ENCODE results near the gene ALDH7A1. TPM values are rescaled to one million over a fixed set of nuclear protein-coding genes. Genes with fewer than 3 reads are reported as not detected.

The ALDH7A1 gene
- total RNA-seq, 1 experiment from 2014 or later = 176 TPM

DNA sequence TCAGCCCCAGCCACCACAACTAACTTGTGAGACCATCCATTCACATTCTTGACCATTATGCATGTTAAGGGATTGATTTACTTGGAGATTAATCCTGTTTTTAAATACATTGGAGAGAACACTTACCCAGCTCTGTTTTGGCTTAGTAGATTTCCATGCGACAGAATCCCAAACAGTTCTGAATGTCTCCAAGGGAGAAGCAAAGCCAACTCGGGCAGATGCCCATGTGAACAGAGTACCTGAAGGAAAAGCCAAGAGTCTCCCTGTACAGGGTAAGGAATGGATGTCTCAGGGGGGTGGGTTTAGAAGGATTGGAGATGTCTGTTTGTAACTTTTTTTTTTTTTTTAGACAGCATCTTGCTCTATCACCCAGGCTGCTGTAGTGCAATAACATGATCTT lies 110.8 kb downstream of the ALDH7A1 start (continued):
- TF ChIP-seq, protein P1, sequence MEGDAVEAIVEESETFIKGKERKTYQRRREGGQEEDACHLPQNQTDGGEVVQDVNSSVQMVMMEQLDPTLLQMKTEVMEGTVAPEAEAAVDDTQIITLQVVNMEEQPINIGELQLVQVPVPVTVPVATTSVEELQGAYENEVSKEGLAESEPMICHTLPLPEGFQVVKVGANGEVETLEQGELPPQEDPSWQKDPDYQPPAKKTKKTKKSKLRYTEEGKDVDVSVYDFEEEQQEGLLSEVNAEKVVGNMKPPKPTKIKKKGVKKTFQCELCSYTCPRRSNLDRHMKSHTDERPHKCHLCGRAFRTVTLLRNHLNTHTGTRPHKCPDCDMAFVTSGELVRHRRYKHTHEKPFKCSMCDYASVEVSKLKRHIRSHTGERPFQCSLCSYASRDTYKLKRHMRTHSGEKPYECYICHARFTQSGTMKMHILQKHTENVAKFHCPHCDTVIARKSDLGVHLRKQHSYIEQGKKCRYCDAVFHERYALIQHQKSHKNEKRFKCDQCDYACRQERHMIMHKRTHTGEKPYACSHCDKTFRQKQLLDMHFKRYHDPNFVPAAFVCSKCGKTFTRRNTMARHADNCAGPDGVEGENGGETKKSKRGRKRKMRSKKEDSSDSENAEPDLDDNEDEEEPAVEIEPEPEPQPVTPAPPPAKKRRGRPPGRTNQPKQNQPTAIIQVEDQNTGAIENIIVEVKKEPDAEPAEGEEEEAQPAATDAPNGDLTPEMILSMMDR (IDR thresholded peaks at IDR 0.05) = no peak
- no peak for TF ChIP-seq IRF2 (CRISPR knock-in tag; IDR thresholded peaks at IDR 0.05; ENCODE audit: borderline replicate concordance, low read depth)
- no peak for TF ChIP-seq TP53 (CRISPR knock-in tag; IDR thresholded peaks at IDR 0.05)
- no peak for TF ChIP-seq ZNF317 (CRISPR knock-in tag; IDR thresholded peaks at IDR 0.05; ENCODE audit: borderline replicate concordance, low read depth)
- TF ChIP-seq ETV6 (CRISPR knock-in tag; IDR thresholded peaks at IDR 0.05) = no peak
- TF ChIP-seq ZNF121 (CRISPR knock-in tag; IDR thresholded peaks at IDR 0.05) = no peak
- no peak for TF ChIP-seq NFATC4 (CRISPR knock-in tag; IDR thresholded peaks at IDR 0.05)
- no peak for TF ChIP-seq E2F5 (CRISPR knock-in tag; IDR thresholded peaks at IDR 0.05)
- TF ChIP-seq, protein P2, sequence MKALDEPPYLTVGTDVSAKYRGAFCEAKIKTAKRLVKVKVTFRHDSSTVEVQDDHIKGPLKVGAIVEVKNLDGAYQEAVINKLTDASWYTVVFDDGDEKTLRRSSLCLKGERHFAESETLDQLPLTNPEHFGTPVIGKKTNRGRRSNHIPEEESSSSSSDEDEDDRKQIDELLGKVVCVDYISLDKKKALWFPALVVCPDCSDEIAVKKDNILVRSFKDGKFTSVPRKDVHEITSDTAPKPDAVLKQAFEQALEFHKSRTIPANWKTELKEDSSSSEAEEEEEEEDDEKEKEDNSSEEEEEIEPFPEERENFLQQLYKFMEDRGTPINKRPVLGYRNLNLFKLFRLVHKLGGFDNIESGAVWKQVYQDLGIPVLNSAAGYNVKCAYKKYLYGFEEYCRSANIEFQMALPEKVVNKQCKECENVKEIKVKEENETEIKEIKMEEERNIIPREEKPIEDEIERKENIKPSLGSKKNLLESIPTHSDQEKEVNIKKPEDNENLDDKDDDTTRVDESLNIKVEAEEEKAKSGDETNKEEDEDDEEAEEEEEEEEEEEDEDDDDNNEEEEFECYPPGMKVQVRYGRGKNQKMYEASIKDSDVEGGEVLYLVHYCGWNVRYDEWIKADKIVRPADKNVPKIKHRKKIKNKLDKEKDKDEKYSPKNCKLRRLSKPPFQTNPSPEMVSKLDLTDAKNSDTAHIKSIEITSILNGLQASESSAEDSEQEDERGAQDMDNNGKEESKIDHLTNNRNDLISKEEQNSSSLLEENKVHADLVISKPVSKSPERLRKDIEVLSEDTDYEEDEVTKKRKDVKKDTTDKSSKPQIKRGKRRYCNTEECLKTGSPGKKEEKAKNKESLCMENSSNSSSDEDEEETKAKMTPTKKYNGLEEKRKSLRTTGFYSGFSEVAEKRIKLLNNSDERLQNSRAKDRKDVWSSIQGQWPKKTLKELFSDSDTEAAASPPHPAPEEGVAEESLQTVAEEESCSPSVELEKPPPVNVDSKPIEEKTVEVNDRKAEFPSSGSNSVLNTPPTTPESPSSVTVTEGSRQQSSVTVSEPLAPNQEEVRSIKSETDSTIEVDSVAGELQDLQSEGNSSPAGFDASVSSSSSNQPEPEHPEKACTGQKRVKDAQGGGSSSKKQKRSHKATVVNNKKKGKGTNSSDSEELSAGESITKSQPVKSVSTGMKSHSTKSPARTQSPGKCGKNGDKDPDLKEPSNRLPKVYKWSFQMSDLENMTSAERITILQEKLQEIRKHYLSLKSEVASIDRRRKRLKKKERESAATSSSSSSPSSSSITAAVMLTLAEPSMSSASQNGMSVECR (CRISPR knock-in tag; IDR thresholded peaks at IDR 0.05; ENCODE audit: borderline replicate concordance) = no peak
- TF ChIP-seq GRHL2 (CRISPR knock-in tag; IDR thresholded peaks at IDR 0.05; ENCODE audit: insufficient replicate concordance, severe bottlenecking) = no peak
- no peak for TF ChIP-seq PRRX2 (CRISPR knock-in tag; IDR thresholded peaks at IDR 0.05)
- no peak for TF ChIP-seq SMAD4 (CRISPR knock-in tag; IDR thresholded peaks at IDR 0.05)

- no peaks in the 10 kb centered on the region for H3K9me3 Mint-ChIP-seq
- H3K36me3 Mint-ChIP-seq = peaks cover 52% of the 10 kb centered on the region
- H3K4me1 Mint-ChIP-seq = no peaks in the 10 kb centered on the region
- ATAC-seq (no peak), DNase-seq (ENCODE audit: low spot score) (no peak)
- no peaks in the 10 kb centered on the region for H3K27me3 Mint-ChIP-seq (ENCODE audit: low read depth)
- H3K27ac Mint-ChIP-seq = no peak overlapping the region
- ChIA-PET POLR2A (no interaction called here), CTCF (interaction anchor here (0.7 to 1.0 kb wide), 2 partner anchors 56 to 144 kb away, joined by 3 read pairs; no protein-coding TSS in a partner anchor)
- no peak for TF ChIP-seq MLX (CRISPR knock-in tag; IDR thresholded peaks at IDR 0.05)
- TF ChIP-seq AFF4 (CRISPR knock-in tag; IDR thresholded peaks at IDR 0.05; ENCODE audit: borderline replicate concordance) = no peak
- no peak for TF ChIP-seq ZNF396 (CRISPR knock-in tag; IDR thresholded peaks at IDR 0.05; ENCODE audit: borderline replicate concordance)
- no peak for TF ChIP-seq ZBTB21 (CRISPR knock-in tag; IDR thresholded peaks at IDR 0.05; ENCODE audit: borderline replicate concordance)
- no peak for TF ChIP-seq NFATC4 (CRISPR knock-in tag; IDR thresholded peaks at IDR 0.05)
- TF ChIP-seq, protein P3, sequence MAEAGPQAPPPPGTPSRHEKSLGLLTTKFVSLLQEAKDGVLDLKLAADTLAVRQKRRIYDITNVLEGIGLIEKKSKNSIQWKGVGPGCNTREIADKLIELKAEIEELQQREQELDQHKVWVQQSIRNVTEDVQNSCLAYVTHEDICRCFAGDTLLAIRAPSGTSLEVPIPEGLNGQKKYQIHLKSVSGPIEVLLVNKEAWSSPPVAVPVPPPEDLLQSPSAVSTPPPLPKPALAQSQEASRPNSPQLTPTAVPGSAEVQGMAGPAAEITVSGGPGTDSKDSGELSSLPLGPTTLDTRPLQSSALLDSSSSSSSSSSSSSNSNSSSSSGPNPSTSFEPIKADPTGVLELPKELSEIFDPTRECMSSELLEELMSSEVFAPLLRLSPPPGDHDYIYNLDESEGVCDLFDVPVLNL (CRISPR knock-in tag; IDR thresholded peaks at IDR 0.05; ENCODE audit: borderline replicate concordance, low read depth) = no peak
- TF ChIP-seq ESRRA (CRISPR knock-in tag; IDR thresholded peaks at IDR 0.05; ENCODE audit: borderline replicate concordance) = no peak
- no peak overlapping the region for H3K4me3 Mint-ChIP-seq
These were observed 111.9 kb downstream of the ALDH7A1 start for GRCh38 chr5:126483156-126483555.

Data from WTC11 (cell line).